ENCODE measurements around the gene PAXIP1.

Gene PAXIP1

GRCh38 chr7:154910977-154911376, 91.9 kb downstream of the PAXIP1 start:
- no peak for DNase-seq

- no peak for DNase-seq
Observed at GRCh38 chr7:154910125-154910524, 92.8 kb downstream of the PAXIP1 start.

DNA sequence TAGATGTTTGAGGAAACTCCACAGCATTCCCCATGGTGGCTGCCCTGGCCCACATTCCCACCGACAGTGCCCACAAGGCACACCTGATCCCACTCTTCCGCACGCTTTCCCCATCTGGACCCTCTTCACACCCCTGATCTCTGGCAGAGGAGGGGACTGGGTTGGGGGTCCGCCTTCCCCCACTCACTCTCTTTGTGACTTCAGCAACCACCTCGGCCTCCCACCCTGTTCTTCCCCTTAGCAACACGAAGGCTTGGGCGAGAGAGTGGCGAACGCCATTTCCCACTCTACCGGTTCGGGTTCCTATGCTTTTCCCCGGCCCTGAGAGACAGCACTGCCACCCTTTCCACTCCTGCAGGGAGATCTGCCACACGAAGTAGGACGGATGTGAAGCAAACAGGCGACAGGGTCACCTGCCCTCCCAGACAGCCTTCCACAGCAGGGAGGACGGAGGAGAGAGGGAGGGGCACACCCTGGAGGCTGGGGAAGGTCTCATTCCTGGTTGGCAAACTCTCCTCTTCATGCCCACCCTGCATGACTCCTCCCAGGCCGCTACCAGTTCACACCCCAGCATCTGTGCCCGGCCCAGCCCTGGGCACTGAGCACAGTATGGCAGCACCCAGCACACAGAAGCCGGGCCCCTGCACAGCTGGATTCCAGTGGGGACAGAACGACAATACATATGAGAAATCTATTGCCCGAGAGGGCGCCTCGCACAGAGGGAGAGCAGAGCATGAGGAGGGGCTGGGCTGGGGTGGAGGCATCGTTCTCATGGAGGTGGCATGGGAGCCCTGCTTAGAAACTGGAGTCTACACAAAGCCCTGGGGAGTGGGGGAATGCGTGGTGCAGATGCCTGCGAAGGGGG, 93.5 kb downstream of the PAXIP1 start:
- DNase-seq: no peak

GRCh38 chr7:154907651-154908620, 95.0 kb downstream of the PAXIP1 start:
- no peak for DNase-seq

- DNase-seq: no peak
Observed at GRCh38 chr7:154906736-154907355, 96.1 kb downstream of the PAXIP1 start.

DNA sequence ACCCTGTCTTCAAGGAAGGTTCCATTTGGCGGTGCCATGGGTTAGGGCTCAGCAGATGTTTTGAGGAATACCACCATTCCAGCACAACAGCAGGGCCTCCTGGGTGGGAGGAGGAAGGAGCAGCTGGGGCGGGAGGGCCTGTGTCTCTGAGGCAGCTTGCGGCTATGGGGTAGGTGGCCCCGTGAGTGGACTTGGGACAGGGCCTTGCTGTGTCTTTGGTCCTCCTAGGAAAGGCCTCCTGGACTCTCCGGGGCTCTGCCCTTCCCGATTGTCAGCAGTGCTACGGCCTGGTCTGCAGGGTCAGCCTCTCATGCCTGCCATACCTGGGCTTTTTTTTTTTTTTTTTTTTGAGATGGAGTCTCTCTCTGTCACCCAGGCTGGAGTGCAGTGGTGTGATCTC, 96.7 kb downstream of the PAXIP1 start:
- no peak for DNase-seq

- DNase-seq: no peak
Observed at GRCh38 chr7:154905615-154906014, 97.3 kb downstream of the PAXIP1 start.

DNA sequence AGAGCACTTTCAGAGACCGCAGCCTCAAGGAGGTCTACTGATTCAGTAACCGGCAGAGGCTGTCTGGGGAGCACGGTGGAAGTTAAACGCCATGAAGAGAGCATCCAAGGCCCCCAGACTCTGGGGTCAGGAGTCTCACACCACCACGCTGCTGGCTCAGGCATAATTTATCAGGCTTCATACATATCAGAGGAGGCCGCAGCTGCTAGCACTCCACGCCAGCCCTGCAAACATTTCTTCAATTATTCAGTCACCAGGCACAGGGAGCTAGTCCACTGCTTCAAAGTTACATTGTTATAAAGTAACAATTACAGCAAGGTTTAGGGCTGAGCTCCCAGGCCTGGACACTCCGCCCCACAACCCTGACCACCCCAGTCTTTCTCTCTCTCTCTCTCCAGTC, 97.8 kb downstream of the PAXIP1 start:
- DNase-seq: no peak

GRCh38 chr7:154903083-154903731, 99.7 kb downstream of the PAXIP1 start:
- DNase-seq: no peak

DNA sequence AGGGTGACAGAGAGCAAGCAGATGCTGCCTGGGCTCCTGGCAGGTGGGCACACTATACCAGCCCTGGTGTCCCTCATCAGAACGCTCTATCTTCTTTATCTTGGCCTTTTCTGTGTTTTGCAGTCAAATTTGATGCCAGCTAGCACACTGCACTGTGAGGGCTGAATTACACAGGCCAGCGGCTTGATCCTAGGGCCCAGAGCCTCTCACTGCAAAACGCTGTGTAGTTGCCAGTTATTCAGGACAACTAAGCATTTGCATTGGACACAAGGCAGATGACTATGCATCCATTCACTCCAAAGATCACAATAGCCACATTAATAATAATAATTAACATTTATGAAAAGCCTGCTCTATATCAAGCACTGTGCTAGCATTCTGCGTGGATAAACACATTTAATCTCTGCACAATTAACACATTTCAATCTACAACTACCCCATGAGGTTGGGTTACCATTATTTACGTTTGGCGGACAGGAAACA, 100.3 kb downstream of the PAXIP1 start:
- DNase-seq: no peak

- DNase-seq: no peak
Observed at GRCh38 chr7:154899862-154900261, 103.1 kb downstream of the PAXIP1 start.

GRCh38 chr7:154898973-154899855, 103.7 kb downstream of the PAXIP1 start:
- no peak for DNase-seq

DNA sequence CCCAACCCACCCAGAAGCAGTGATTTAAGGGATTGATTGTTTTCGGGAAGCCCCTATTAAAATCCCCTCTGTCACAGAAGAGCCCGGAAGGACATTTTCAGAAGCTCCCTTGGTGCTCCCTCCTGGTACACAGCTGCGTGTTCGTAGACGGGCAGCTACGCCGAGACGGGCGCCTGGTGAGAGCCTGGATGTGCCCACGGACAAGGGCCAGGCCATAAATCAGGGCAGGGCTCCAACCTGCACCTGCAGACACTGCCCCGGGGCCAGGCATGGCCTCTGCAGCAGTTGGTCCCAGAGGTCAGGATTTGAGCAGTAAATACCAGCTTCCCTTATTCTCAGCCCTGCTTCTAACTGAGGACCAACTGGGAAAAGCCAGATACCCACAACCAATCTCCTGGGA, 106.8 kb downstream of the PAXIP1 start:
- DNase-seq: no peak

All from NCI-H1694 treated with DMSO at 0.1 percent for 48 hours (cell line).